Fibroblast of the aortic adventitia (primary cell): ENCODE data around the gene YTHDF1. TPM values are rescaled to one million over a fixed set of nuclear protein-coding genes. Genes with fewer than 3 reads are reported as not detected.
"Not testable (repeated sequence)": the region's sequence is repeated elsewhere in the genome, so short reads cannot be mapped to it uniquely, and the experiment has no call there.

ENCODE experiments used
- DNase-seq: peaks from one replicate; pipeline ENCODE4 v3.0.0-alpha.2; 2010; ENCODE audit warnings: low read depth
- H3K4me3 ChIP-seq: 2 replicates; pipeline ENCODE4 v1.5.1; 2011; ENCODE audit warnings: low read depth, mild to moderate bottlenecking, control low read depth, low read length, moderate library complexity
- CTCF ChIP-seq: IDR thresholded peaks from 2 replicates; pipeline ENCODE4 v1.5.1; 2011; ENCODE audit warnings: mild to moderate bottlenecking, low read length, control low read depth, inconsistent platforms; ENCODE audit not compliant: insufficient read depth
- total RNA-seq: library from RNA; depleted of rRNA; stranded (reverse); fragments of >200 nt; gene quantifications from 2 replicates; pipeline ENCODE4 v1.2.3, GENCODE V29; 2012; ENCODE audit warnings: low replicate concordance

The YTHDF1 gene
- total RNA-seq, 1 donor: 24.8 TPM

- DNase-seq: peak; percentile 42
- H3K4me3 ChIP-seq: no peak overlapping the region
- peak; percentile 76 for TF ChIP-seq CTCF
These were observed 7.3 kb upstream of the YTHDF1 start for GRCh38 chr20:63223121-63223825.

- no peak overlapping the region for H3K4me3 ChIP-seq
- TF ChIP-seq CTCF: no peak
- DNase-seq: no peak
These were observed 6.6 kb upstream of the YTHDF1 start for GRCh38 chr20:63222541-63222940.

- not testable (repeated sequence) for DNase-seq, H3K4me3 ChIP-seq
These were observed 5.6 kb upstream of the YTHDF1 start for GRCh38 chr20:63221400-63222053.

- DNase-seq: no peak
- no peak for TF ChIP-seq CTCF
- H3K4me3 ChIP-seq: no peak overlapping the region
These were observed 4.9 kb upstream of the YTHDF1 start for GRCh38 chr20:63220696-63221399.

- no peak for DNase-seq
- H3K4me3 ChIP-seq: no peak overlapping the region
- TF ChIP-seq CTCF: no peak
These were observed 4.1 kb upstream of the YTHDF1 start for GRCh38 chr20:63219866-63220521.

- H3K4me3 ChIP-seq: no peak overlapping the region
- DNase-seq: no peak
- no peak for TF ChIP-seq CTCF
These were observed 3.5 kb upstream of the YTHDF1 start for GRCh38 chr20:63219447-63219821.
